HG02678 (cell line): Measurements from ENCODE around the gene PTEN.

Source experiments
- ATAC-seq: cut with Tn5 transposase; IDR thresholded peaks from one replicate; pipeline ENCODE4 v1.9.1; 2021; ENCODE audit warnings: mild to moderate bottlenecking, moderate library complexity; ENCODE audit not compliant: unreplicated experiment

PTEN gene

DNA sequence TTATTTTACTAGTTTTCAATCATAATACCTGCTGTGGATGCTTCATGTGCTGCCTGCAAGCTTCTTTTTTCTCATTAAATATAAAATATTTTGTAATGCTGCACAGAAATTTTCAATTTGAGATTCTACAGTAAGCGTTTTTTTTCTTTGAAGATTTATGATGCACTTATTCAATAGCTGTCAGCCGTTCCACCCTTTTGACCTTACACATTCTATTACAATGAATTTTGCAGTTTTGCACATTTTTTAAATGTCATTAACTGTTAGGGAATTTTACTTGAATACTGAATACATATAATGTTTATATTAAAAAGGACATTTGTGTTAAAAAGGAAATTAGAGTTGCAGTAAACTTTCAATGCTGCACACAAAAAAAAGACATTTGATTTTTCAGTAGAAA is 103.0 kb downstream of the PTEN start:
- ATAC-seq = no peak

- ATAC-seq = no peak
Observed at GRCh38 chr10:87973635-87974034, 110.2 kb downstream of the PTEN start.

DNA sequence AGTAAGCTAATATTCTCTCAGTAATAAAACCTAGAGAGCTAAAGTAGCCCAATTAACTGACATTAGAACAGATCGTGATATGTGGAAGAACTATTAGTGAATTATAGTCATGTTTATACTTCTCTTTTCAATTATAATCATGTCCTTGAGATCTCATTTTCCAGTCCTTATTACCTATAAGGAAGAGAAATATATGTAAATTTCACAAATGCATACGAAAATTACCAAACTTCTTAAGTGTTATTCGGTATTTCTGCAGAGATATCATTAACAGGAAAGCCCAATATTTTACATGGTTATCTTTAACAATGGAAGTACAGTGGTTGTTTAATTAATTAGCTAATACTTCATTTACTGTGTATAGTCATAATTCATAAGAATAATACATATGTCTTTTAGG is 110.7 kb downstream of the PTEN start:
- ATAC-seq = no peak

DNA sequence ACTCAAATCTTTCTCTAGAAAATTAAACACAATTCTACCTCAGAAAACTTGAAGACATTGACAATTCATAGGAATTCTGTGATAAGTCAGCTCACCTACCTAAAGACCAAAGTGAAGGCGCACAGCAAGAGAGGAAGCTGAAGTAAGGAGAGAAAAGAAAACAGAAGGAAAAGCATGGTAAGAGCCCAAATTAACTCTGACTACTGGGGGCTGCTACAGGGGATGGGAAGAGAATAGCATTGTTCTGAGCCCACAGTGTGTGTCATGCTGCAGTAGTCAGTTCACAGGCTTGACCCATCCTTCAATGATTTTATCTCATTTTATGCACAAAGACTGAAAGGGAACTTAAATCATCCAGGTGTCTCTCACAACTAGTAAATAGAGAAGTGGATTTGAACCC is 111.3 kb downstream of the PTEN start:
- ATAC-seq = no peak

DNA sequence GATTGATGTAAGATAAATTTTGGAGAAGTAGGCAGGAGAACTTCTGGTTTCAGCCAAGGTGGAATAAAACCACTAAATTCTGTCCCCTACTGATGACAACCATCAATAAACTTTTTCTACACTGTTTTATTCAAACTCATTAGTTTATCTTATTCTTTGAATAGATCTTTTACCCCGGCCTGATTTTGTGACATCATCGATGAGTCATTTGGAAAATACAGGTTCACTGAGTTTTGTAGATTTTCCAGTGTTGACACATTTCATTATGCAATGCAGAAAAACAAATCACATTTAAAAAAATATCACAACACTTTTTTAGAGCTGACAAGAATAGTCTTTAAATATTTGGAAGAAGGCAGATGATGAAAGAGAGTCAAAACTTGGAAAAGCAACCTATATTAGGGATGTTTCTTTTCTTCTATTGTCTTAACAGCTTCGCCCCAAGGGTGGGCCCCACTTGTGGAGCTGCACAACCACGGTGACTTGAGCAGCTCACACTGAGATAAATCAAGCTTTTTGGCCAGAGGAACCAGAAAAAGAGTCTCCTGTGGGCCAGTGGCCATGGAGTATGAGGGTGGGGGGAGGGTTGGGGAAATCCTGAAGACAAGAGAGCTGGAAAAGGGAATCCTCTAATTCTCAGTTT is 112.8 kb downstream of the PTEN start:
- ATAC-seq = no peak

GRCh38 chr10:87978166-87978565 is 114.7 kb downstream of the PTEN start:
- ATAC-seq = no peak

GRCh38 chr10:87979847-87980246 is 116.4 kb downstream of the PTEN start:
- ATAC-seq = no peak

DNA sequence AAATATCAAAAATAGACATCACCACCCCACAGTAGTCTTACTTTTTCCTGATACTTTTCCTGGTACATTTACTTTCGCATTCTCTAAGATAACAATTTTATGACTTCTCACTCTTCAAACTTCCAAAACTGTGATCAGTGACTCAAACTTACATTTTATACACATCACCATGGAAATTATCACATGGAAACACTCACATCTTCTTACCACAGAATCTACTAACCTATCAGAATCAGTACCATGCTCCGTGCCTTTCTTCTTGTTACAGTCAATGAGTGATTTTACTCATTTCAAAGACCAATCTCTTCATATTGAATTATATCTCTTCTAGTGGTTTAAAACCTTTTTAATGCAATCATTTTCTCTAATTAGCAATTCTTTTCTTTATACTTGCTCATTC is 120.3 kb downstream of the PTEN start:
- ATAC-seq = no peak

DNA sequence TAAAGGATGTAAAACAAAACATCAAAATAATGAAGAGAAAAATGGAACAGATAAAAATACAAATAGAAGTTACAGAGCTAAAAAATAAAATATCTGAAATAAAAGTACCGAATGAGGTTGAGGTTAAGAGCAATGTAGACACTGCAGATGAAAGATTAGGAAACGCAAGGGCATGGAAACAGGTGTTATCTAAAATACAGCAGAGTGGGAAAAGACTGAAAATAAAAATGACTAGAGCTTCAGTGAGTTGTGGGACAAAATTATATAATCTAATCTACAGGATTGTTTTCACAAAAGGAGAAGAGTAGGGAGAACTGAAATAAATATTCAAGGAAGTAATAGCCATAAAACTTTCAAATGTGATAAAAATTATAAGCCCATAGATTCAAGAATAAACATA is 123.8 kb downstream of the PTEN start:
- ATAC-seq = no peak

DNA sequence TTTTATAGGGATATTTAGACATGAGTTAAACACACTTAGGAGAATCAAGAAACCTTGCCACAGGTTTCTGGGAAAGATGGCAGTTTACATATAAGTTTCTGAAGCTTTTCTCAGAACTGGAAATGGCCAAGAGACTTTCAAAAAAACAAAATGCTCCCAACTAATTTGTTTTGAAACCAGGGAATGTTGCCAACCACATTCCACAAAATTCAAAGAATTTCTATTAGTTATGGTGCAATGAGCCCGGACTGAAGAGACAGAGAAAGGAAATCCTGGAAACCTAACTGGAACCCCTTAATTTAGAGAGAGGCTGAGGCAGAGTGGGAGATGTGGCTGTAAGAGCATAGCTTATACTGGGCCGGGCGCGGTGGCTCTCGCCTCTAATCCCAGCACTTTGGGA is 128.5 kb downstream of the PTEN start:
- ATAC-seq = no peak

DNA sequence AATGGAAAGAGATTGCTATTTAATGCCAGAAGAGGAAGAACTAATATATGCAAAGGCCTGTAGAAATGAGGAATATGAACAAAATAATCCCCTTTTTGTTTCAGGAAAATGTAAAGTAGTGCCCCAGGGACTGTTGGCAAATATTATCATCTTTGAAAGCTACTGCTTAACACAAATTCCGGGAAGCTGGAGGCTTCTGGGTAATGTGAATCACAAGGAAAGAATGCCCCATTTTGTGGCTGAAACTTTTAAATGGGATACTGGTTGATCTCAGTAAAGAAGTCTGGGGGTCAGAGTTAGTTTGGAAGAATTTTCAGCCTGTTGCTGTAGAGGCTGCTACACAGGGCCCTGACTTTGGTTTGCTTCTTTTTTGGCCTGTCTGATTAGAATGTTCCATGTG is 141.0 kb downstream of the PTEN start:
- ATAC-seq = no peak

GRCh38 chr10:88006261-88006660 is 142.8 kb downstream of the PTEN start:
- ATAC-seq = no peak

DNA sequence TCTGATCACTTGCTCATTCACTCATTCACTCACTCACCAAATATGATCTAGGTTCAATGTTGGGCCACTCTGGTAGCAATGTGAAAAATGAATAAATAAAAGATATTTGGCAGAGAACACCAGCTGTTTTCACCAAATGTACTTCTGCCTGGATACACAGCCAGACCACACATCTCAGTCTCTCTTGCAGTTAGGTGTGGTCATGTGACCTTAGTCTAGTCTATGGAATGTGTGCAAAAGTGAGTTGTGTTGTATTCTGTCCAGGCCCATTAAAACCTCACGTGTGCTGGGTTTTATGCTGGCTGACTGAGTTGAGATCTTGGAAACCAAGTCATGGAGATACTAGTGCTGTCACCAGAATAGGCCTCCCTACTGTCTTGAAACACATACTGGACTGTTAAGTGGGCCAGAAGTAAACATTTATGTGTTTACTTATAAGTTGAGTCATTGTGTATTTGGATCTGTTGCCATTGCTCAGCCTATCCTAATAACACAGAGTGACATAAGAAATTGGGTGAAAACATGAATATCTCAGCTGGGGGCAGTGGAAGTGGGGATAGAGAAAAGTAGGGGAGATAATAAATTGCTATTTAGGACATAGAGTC is 145.5 kb downstream of the PTEN start:
- no peak for ATAC-seq

DNA sequence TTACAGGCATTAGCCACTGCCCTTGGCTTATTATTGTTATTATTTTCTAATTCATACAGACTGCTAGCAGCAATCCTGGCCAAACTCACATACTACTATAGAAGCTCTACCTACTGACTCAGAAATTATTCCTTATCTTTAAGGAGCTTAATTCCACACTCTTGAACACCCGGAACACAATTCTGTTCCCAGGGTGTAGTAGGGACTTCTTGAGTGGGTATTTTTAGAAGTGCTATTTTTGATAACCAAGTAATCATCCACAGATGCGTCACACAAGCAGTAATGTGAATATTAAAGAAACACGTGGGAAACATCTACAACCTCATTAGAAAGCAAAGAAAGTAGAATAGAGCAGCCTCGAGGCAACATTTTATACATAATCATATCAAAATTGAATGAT is 149.2 kb downstream of the PTEN start:
- no peak for ATAC-seq

DNA sequence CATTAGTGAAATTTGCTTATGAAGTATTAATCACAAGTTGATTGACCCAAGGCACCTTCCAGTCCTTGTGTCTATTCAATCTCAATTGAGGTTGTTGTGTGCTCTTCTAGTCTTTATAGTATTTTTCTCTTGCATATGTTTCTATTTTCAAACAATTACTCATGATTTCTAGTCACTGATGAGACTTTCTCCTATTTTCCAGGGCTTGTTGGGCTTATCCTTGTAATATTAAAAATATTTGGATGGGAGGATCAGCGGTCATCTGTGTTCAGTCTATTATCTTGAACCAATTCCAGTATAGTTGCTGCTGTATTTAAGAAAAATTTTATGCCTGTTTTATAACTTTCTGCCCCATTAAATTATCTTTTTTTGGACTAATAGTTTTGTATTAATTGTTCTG is 154.4 kb downstream of the PTEN start:
- no peak for ATAC-seq

GRCh38 chr10:88019753-88020152 is 156.3 kb downstream of the PTEN start:
- no peak for ATAC-seq
